Measurements from ENCODE around the gene TRIM67.

Gene TRIM67

DNA sequence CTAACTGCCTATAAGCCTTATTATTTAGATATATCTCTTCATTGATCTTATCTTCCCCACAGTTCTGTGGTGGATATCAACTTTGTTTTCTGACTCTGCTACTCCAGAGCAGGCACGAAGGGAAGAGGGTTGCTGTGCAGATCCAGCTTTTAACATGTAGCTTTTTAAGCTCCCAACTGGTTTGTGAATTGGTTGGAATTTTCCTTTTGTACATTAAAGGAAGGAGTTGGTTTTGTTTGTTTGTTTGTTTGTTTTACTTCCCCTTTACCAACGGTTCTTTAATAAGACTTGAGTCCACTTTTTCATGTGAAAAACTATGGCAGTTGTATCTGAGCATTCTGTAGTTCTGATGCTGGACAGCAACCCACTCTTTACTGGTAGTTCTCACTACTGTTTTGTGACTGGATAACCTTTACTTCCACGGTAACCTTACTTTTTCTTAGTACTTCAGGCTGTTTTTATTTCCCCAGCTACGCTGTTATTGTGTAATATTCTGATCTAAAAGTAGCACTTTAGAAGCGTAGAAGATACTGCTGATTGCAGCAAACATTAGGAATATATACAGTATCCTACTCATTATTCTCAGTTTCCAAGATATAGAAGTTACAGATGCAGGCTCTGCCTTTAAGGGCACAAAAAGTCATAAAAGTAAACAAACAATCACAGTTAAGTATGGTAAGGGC is 80.8 kb downstream of the TRIM67 start:
- DNase-seq (ENCODE audit: extremely low read depth, low read depth) = no peak
- TF ChIP-seq CTCF (IDR thresholded peaks at IDR 0.05; ENCODE audit: low read depth, low read length, missing control alignments) = no peak
- peak overlapping the region; percentile 92 for H3K4me3 ChIP-seq (replicated peaks; ENCODE audit: low read depth, low read length)

- H3K4me3 ChIP-seq (replicated peaks; ENCODE audit: low read depth, low read length) = no peak overlapping the region
- DNase-seq (ENCODE audit: extremely low read depth, low read depth) = no peak
Measured at GRCh38 chr1:231248778-231249177, 86.9 kb downstream of the TRIM67 start.

DNA sequence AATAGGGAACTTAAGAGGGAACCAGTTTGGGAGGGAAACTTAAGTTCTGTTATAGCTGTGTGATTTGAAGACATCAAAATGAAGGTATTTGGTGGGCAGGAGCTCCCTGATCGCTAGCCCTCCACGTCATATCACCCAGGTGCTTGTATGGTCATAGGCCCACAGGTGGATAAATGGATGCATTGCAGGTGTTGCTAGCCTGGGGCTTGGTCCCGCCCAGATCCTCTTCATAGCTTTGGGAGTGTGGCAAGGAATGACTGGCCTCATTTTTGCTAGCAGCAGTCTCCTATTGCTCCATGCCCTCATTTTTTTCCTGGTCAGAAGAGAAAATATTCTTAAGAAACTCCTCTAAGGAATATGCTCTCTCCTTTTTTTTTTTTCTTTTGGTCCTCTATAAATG is 90.5 kb downstream of the TRIM67 start:
- no peak overlapping the region for H3K4me3 ChIP-seq (replicated peaks; ENCODE audit: low read depth, low read length)
- DNase-seq (ENCODE audit: extremely low read depth, low read depth) = no peak
- TF ChIP-seq CTCF (IDR thresholded peaks at IDR 0.05; ENCODE audit: low read depth, low read length, missing control alignments) = no peak

More at GRCh38 chr1:231248778-231249177, 86.9 kb downstream of the TRIM67 start:
- no peak for TF ChIP-seq CTCF (IDR thresholded peaks at IDR 0.05; ENCODE audit: low read depth, low read length, missing control alignments)

DNA sequence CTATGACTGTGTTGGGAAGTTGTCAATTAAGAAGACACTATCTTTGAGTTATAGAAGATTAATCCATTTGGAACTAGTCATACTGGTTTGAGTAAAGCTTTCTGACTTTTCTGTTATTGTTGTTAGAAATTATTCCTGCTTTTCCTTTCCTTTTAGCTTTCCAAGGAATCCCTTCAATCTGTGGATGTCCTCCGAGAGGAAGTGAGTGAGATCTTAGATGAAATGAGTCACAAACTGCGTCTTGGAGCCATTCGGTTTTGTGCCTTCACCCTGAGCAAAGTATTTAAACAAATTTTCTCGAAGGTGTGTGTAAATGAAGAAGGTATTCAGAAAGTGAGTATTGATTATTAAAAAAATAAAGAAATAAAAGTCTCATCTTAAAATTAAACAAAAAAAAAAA is 98.5 kb downstream of the TRIM67 start:
- DNase-seq (ENCODE audit: extremely low read depth, low read depth) = no peak
- TF ChIP-seq CTCF (IDR thresholded peaks at IDR 0.05; ENCODE audit: low read depth, low read length, missing control alignments) = no peak
- no peak overlapping the region for H3K4me3 ChIP-seq (replicated peaks; ENCODE audit: low read depth, low read length)

GRCh38 chr1:231264642-231265041 is 102.8 kb downstream of the TRIM67 start:
- no peak overlapping the region for H3K4me3 ChIP-seq (replicated peaks; ENCODE audit: low read depth, low read length)
- TF ChIP-seq CTCF (IDR thresholded peaks at IDR 0.05; ENCODE audit: low read depth, low read length, missing control alignments) = no peak
- no peak for DNase-seq (ENCODE audit: extremely low read depth, low read depth)

GRCh38 chr1:231265379-231265778 is 103.5 kb downstream of the TRIM67 start:
- DNase-seq (ENCODE audit: extremely low read depth, low read depth) = no peak
- TF ChIP-seq CTCF (IDR thresholded peaks at IDR 0.05; ENCODE audit: low read depth, low read length, missing control alignments) = no peak
- H3K4me3 ChIP-seq (replicated peaks; ENCODE audit: low read depth, low read length) = no peak overlapping the region

GRCh38 chr1:231266811-231267322 is 105.0 kb downstream of the TRIM67 start:
- DNase-seq (ENCODE audit: extremely low read depth, low read depth) = no peak
- TF ChIP-seq CTCF (IDR thresholded peaks at IDR 0.05; ENCODE audit: low read depth, low read length, missing control alignments) = no peak
- no peak overlapping the region for H3K4me3 ChIP-seq (replicated peaks; ENCODE audit: low read depth, low read length)

All from HFF-Myc (cell line).